Measurements from ENCODE around the gene METTL25B. TPM values are rescaled to one million over a fixed set of nuclear protein-coding genes. Genes with fewer than 3 reads are reported as not detected.

METTL25B gene
- total and polyA plus RNA-seq, 2 of the 4 experiments (the other 2 are of a cell fraction): 2.3 to 10.1 TPM

GRCh38 chr1:156693848-156694689 lies 34.2 kb upstream of the METTL25B start:
- H3K23ac ChIP-seq (ENCODE audit: low read depth, low read length): no peak overlapping the region
- TF ChIP-seq USF2 (IDR thresholded peaks at IDR 0.05; ENCODE audit: low read depth, low read length) (no peak), MAFK (IDR thresholded peaks at IDR 0.05; ENCODE audit: low read depth, low read length) (no peak), FOS (IDR thresholded peaks at IDR 0.05; ENCODE audit: low read depth, low read length) (no peak), ELK1 (IDR thresholded peaks at IDR 0.05; ENCODE audit: borderline replicate concordance, low read depth, low read length) (no peak), RCOR1 (IDR thresholded peaks at IDR 0.05; ENCODE audit: insufficient replicate concordance, low read length) (no peak), POLR2A (IDR thresholded peaks at IDR 0.05; ENCODE audit: low read depth, low read length) (no peak), NFE2L2 (IDR thresholded peaks at IDR 0.05; ENCODE audit: low read depth, low read length) (no peak)
- no peaks in the 10 kb centered on the region for H3K9me3 ChIP-seq (ENCODE audit: control insufficient read depth, insufficient read depth, low read length)
- no peak overlapping the region for H4K5ac ChIP-seq (ENCODE audit: low read depth, low read length)
- H3K4ac ChIP-seq (ENCODE audit: low read depth, low read length): no peak overlapping the region
- peaks cover 6% of the 10 kb centered on the region; the same call in 1 of the 2 replicates for H3K4me1 ChIP-seq (ENCODE audit: control insufficient read depth, insufficient read depth, low read length)
- no TSS peak for BruUV-seq (replicated peaks)
- no peak overlapping the region for H2BK5ac ChIP-seq (ENCODE audit: low read depth, low read length, poor library complexity, severe bottlenecking)
- no peak overlapping the region for H3K18ac ChIP-seq (ENCODE audit: low read depth, low read length)
- no peak overlapping the region for H4K91ac ChIP-seq (ENCODE audit: insufficient read depth, low read depth, low read length)
- POLR2A ChIA-PET (ENCODE audit: unreplicated experiment): no interaction called here
- DNase-seq (no peak), ATAC-seq (ENCODE audit: low read depth) (no peak)
- H3K56ac ChIP-seq (ENCODE audit: extremely low read depth, insufficient read depth, low read length): no peak overlapping the region
- H3K27ac ChIP-seq (ENCODE audit: insufficient read depth, low read length): no peak overlapping the region
- in situ Hi-C loops (cut with MboI; ENCODE audit: low sequenced_read_pairs): loop anchor here (10.0 kb wide), 1 partner anchor 191 kb away; no protein-coding TSS in a partner anchor
- H4K20me1 ChIP-seq (ENCODE audit: insufficient read depth, low read length): no peaks in the 10 kb centered on the region
- 89% methylated on average over 4 of the region's 12 CpGs; no CpG with 5 or more reads in 1 of the 2 experiments for WGBS, 2 experiments (ENCODE audit: extremely low coverage in 2 of 2, insufficient read length in 1 of 2)
- no peak overlapping the region for H2BK120ac ChIP-seq (ENCODE audit: low read depth, low read length)
- no peak overlapping the region for H4K8ac ChIP-seq (ENCODE audit: low read depth in 2 of 2, low read length in 2 of 2)
- no peak overlapping the region for H3K9ac ChIP-seq (ENCODE audit: low read depth, low read length)
- H3K27me3 ChIP-seq (ENCODE audit: control insufficient read depth, insufficient read depth, low read length): peaks cover 6% of the 10 kb centered on the region; the same call in 1 of the 2 replicates
- no peak overlapping the region for H2BK15ac ChIP-seq (ENCODE audit: low read depth, low read length)
- no peak overlapping the region for H2AFZ ChIP-seq (replicated peaks; ENCODE audit: low read length, poor library complexity)
- CTCF ChIA-PET: interaction anchor here (1.8 kb wide), 1 partner anchor 32 kb away, joined by 5 read pairs; no protein-coding TSS in a partner anchor
- H3K9me1 ChIP-seq (ENCODE audit: insufficient read depth, low read length): no peaks in the 10 kb centered on the region
- H3K4me3 ChIP-seq (ENCODE audit: insufficient read depth, low read depth, low read length): no peak overlapping the region
- H3K14ac ChIP-seq (replicated peaks; ENCODE audit: low read depth, low read length): no peak overlapping the region
- no peak overlapping the region for H2AK5ac ChIP-seq (ENCODE audit: low read depth, low read length)
- intact Hi-C loops (cut with micrococcal nuclease): loop anchor here (1.0 kb wide), 1 partner anchor 167 kb away; no protein-coding TSS in a partner anchor
- H3K36me3 ChIP-seq (ENCODE audit: control insufficient read depth, insufficient read depth, low read length): no peaks in the 10 kb centered on the region
- no peak overlapping the region for H3K4me2 ChIP-seq (ENCODE audit: low read depth, low read length)
- no peaks in the 10 kb centered on the region for H3K79me1 ChIP-seq (ENCODE audit: low read depth in 1 of 2, low read length in 2 of 2)
- dilution Hi-C loops (cut with HindIII; ENCODE audit: low sequenced_read_pairs, unreplicated experiment): no loop called here
- no peak overlapping the region for H2BK20ac ChIP-seq (ENCODE audit: low read depth, low read length)
- no peak overlapping the region for H2AK9ac ChIP-seq (replicated peaks; ENCODE audit: low read depth, low read length, poor library complexity)

Data from IMR-90 (cell line).